NCI-H146 (cell line): ENCODE measurements around the gene CNR2.
"Not testable (repeated sequence)": the region's sequence is repeated elsewhere in the genome, so short reads cannot be mapped to it uniquely, and the experiment has no call there.

Source experiments
- DNase-seq: peaks from one replicate; lab custom pipeline; 2025; lab: John Stamatoyannopoulos, UW

CNR2 gene

DNA sequence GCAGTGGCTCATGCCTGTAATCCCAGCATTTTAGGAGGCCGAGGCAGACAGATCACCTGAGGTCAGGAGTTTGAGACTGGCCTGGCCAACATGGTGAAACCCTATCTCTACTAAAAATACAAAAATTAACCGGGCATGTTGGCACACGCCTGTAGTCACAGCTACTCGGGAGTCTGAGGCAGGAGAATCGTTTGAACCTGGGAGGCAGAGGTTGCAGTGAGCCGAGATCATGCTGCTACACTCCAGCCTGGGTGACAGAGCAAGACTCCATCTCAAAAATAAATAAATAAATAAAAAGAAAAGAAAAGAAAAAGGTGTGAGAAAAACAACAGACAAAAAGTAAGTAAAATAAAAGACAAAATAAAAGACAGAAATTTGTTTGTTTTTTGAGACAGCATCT lies 79.0 kb downstream of the CNR2 start:
- DNase-seq: not testable (repeated sequence)

DNA sequence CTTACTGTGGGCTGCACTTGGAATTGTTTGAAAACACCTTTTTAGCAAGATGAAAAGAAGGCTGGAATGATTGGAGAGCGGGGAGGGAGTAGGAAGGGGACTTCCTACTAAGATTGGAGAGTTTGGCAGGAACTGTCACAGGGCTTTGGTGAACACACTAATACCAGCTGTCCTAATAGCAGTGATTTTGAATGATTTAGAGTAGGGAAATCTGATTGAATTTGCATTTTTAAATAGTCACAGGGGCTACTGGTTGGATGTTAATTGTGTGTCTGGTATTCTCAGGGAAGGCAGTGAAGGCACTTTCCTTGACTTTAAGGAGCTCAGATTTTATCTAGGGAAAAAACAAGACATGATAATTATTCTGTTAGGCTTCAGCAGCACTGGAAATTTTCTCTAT lies 85.4 kb downstream of the CNR2 start:
- no peak for DNase-seq

DNA sequence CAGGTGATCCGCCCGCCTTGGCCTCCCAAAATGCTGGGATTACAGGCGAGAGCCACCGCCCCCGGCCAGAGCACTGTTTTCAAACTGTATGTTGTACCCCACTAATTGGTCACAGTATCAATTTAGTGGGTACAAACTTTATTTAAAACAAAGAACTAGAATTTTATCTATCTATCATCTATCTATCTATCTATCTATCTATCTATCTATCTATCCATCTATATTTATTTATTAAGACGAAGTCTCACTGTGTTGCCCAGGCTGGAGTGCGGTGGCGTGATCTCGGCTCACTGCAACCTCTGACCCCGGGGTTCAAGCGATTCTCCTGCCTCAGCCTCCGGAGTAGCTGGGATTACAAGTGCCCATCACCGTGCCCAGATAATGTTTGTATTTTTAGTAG lies 86.6 kb downstream of the CNR2 start:
- DNase-seq: not testable (repeated sequence)

- no peak for DNase-seq
These were observed 87.2 kb downstream of the CNR2 start for GRCh38 chr1:23825762-23826522.

GRCh38 chr1:23825076-23825761 lies 87.9 kb downstream of the CNR2 start, which contains the start of gene HMGCL:
TSS of gene HMGCL (minus strand) at chr1:23825429. CDS start at chr1:23825415, 14 bp downstream.
- DNase-seq: peak; percentile 86

GRCh38 chr1:23824711-23825075 lies 88.5 kb downstream of the CNR2 start:
- no peak for DNase-seq

GRCh38 chr1:23823767-23824166 lies 89.4 kb downstream of the CNR2 start:
- no peak for DNase-seq
